ENCODE measurements around the gene ACP5.
"Not testable (repeated sequence)": the region's sequence is repeated elsewhere in the genome, so short reads cannot be mapped to it uniquely, and the experiment has no call there.

Gene ACP5

DNA sequence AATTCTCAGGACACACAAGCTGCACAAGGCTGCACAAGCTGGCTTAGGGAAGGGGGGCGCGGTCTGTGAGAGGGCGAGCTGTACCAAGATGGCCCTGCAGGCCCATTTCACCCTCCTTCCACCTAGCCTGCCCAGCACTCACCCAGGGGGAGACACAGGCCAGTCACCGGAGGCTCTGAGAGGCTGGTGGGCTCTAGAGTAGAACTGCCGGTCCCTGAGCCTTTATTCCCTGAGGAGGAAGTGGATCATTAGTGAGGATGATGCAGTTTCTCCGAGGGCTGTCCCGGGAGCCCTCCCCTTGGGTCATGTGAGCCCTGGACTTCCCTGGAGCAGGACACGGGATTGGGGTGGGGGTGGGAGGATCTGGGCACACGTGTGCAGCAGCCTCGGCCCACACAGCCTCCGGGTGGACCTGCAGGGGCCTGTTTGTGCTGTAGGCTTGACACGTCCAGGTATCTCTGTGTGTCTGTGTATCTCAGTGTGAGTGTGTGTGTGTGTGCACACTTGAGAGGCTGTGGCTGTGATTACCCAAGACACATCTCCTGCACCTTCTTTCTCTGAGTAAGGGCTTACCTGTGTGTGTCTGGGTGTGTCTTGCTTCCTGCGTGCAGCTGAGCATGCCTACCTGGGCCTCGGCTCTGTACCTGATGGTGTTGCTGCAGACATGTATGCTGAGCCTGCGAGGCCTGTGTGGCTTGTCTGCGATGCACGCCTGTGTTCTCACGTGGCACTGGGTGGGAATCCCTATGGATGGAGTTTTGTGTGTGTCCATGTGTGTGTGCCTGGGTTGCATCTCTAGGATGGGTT lies at the start of gene ACP5:
TSS of gene ACP5 (minus strand) at position 195 of the 807 bp plus-strand sequence. CDS start 328 bp downstream, outside the sequence.
- DNase-seq (ENCODE audit: low spot score): peak; percentile 78

GRCh38 chr19:11626252-11626651 lies 48.8 kb upstream of the ACP5 start:
- no peak for DNase-seq (ENCODE audit: low spot score)

- DNase-seq (ENCODE audit: low spot score): no peak
Observed at GRCh38 chr19:11624069-11624463, 46.6 kb upstream of the ACP5 start.

DNA sequence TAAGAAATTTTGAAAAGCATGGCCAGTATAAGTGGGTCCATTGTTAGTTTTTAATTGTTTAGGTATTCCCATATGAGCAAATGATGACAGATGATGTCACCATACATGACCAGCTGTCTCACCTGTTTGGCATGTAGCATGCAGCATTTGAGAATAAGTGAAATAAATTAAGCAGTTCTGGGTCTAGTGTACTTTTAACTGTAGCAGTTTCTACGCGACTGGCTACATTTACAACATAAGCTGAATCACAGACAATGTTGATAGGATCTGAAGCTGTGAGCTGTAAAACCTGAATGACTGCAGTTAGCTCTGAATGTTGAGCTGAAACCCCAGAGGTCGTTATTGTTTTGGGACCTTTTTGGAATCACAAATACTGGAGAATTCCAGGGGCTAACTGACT lies 45.0 kb upstream of the ACP5 start:
- not testable (repeated sequence) for DNase-seq (ENCODE audit: low spot score)

GRCh38 chr19:11620553-11620952 lies 43.1 kb upstream of the ACP5 start:
- DNase-seq (ENCODE audit: low spot score): no peak

- DNase-seq (ENCODE audit: low spot score): no peak
Observed at GRCh38 chr19:11617180-11618062, 40.0 kb upstream of the ACP5 start.

- no peak for DNase-seq (ENCODE audit: low spot score)
Observed at GRCh38 chr19:11612816-11613511, 35.5 kb upstream of the ACP5 start.

GRCh38 chr19:11611730-11612129 lies 34.3 kb upstream of the ACP5 start:
- DNase-seq (ENCODE audit: low spot score): no peak

DNA sequence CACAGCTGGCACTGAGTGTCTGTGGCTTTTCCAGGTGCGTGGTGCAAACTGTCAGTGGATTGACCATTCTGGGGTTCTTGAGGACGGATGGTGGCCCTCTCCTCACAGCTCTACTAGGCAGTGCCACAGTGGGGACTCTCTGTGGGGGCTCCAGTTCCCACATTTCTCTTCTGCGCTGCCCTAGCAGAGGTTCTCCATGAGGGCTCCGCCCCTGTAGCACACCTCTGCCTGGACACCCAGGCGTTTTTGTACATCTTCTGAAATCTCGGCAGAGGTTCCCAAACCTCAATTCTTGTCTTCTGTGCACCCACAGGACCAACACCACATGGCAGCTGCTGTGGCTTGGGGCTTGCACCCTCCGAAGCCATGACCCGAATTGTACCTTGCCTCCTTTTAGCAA lies 29.0 kb upstream of the ACP5 start:
- no peak for DNase-seq (ENCODE audit: low spot score)

GRCh38 chr19:11599704-11600103 lies 22.3 kb upstream of the ACP5 start:
- DNase-seq (ENCODE audit: low spot score): not testable (repeated sequence)

GRCh38 chr19:11598746-11599145 lies 21.3 kb upstream of the ACP5 start:
- DNase-seq (ENCODE audit: low spot score): no peak

GRCh38 chr19:11598103-11598483 lies 20.6 kb upstream of the ACP5 start:
- no peak for DNase-seq (ENCODE audit: low spot score)

- peak; percentile 99 for DNase-seq (ENCODE audit: low spot score)
Observed at GRCh38 chr19:11597202-11598102, 20.0 kb upstream of the ACP5 start, which contains the start of gene ZNF627. ZNF627 (plus strand) TSS chr19:11597483; CDS start chr19:11597628, 145 bp downstream.

- no peak for DNase-seq (ENCODE audit: low spot score)
Observed at GRCh38 chr19:11596156-11596555, 18.7 kb upstream of the ACP5 start.

GRCh38 chr19:11594084-11594483 lies 16.6 kb upstream of the ACP5 start:
- no peak for DNase-seq (ENCODE audit: low spot score)

GRCh38 chr19:11587975-11588631 lies 10.7 kb upstream of the ACP5 start:
- no peak for DNase-seq (ENCODE audit: low spot score)

DNA sequence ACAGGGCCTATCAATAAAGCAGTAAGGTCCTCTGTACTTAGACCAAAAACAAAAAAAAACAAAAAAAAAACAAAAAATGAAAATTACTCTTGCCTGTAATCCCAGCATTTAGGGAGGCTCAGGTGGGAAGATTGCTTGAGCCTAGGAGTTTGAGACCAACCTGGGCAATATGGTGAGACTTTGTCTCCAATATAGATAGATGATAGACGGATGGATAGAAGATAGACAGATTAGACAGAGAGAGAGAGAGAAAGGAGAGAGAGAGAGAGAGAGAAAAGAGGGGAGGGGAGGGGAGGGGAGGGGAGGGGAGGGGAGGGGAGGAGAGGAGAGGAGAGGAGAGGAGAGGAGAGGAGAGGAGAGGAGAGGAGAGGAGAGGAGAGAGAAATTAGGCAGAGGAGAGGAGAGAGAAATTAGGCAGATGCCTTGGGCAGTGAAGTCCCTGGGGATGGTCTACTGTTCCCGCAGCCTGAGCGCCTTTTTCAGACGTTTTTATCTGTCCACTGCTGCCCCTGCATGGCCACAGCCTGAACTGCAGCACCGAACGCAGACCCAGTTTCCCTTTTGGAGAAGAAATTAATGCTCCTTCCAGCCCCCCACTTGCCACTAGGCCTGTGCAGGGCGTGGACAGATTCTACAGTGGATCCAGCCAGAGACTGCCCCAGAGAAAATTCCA lies 10.0 kb upstream of the ACP5 start:
- peak; percentile 73 for DNase-seq (ENCODE audit: low spot score)

DNA sequence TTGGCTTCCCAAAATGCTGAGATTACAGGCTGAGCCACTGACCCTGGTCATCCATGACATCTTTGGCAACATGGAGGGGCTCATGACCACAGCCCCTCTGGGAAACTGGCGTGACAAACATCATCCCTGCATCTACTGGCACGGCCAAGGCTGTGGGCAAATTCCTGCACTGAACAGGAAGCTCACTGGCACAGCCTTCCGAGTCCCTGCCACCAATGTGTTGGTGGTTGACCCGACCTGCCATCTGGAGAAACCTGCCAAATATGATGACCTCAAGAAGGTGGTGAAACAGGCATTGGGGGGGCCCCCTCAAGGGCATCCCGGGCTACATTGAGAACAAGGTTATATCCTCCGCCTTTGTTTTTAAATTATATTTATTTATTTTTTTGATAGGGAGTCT lies 8.9 kb upstream of the ACP5 start:
- no peak for DNase-seq (ENCODE audit: low spot score)

DNA sequence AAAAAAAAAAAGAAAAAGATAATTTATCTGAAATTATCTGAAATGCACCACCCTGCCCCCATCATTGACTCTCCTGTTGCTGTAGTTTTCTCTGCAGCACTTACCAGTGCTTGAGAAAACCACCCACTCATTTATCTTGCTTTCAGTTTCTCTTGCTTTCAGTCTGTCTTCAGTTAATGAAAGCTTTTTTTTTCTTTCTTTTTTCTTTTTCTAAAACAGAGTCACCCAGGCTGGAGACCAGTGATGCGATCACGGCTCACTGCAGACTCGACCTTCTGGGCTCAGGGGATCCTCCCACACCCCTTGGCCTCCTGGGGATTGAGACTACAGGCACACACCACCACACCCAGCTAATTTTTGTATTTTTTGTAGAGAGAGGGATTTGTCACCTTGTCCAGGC lies 4.3 kb upstream of the ACP5 start:
- no peak for DNase-seq (ENCODE audit: low spot score)

- DNase-seq (ENCODE audit: low spot score): no peak
Observed at GRCh38 chr19:11580116-11580515, 2.7 kb upstream of the ACP5 start.
